ENCODE data around the gene BOD1L2.

The BOD1L2 gene

GRCh38 chr18:57150828-57151227, 3.9 kb downstream of the BOD1L2 start:
- DNase-seq: no peak

- DNase-seq: no peak
Observed at GRCh38 chr18:57154191-57154830, 7.4 kb downstream of the BOD1L2 start.

GRCh38 chr18:57164401-57164800, 17.5 kb downstream of the BOD1L2 start:
- no peak for DNase-seq

- no peak for DNase-seq
Observed at GRCh38 chr18:57167617-57168308, 20.9 kb downstream of the BOD1L2 start.

GRCh38 chr18:57171026-57171425, 24.1 kb downstream of the BOD1L2 start:
- no peak for DNase-seq

GRCh38 chr18:57175532-57175931, 28.6 kb downstream of the BOD1L2 start:
- DNase-seq: no peak

- DNase-seq: no peak
Observed at GRCh38 chr18:57185434-57185833, 38.5 kb downstream of the BOD1L2 start.

GRCh38 chr18:57188851-57189557, 42.1 kb downstream of the BOD1L2 start:
- no peak for DNase-seq

- no peak for DNase-seq
Observed at GRCh38 chr18:57190026-57190425, 43.1 kb downstream of the BOD1L2 start.

GRCh38 chr18:57194070-57194469, 47.2 kb downstream of the BOD1L2 start:
- no peak for DNase-seq

GRCh38 chr18:57194622-57195021, 47.7 kb downstream of the BOD1L2 start:
- no peak for DNase-seq

- no peak for DNase-seq
Observed at GRCh38 chr18:57195341-57195740, 48.5 kb downstream of the BOD1L2 start.

- DNase-seq: no peak
Observed at GRCh38 chr18:57197261-57197660, 50.4 kb downstream of the BOD1L2 start.

- no peak for DNase-seq
Observed at GRCh38 chr18:57198073-57198472, 51.2 kb downstream of the BOD1L2 start.

Data from central memory CD4-positive, alpha-beta T cell (primary cell).